Fibroblast of the aortic adventitia (primary cell): ENCODE data around the gene GLYR1. TPM values are rescaled to one million over a fixed set of nuclear protein-coding genes. Genes with fewer than 3 reads are reported as not detected.

Experiments
- DNase-seq: peaks from one replicate; pipeline ENCODE4 v3.0.0-alpha.2; 2010; ENCODE audit warnings: low read depth
- H3K4me3 ChIP-seq: 2 replicates; pipeline ENCODE4 v1.5.1; 2011; ENCODE audit warnings: low read depth, mild to moderate bottlenecking, control low read depth, low read length, moderate library complexity
- CTCF ChIP-seq: IDR thresholded peaks from 2 replicates; pipeline ENCODE4 v1.5.1; 2011; ENCODE audit warnings: mild to moderate bottlenecking, low read length, control low read depth, inconsistent platforms; ENCODE audit not compliant: insufficient read depth
- total RNA-seq: library from RNA; depleted of rRNA; stranded (reverse); fragments of >200 nt; gene quantifications from 2 replicates; pipeline ENCODE4 v1.2.3, GENCODE V29; 2012; ENCODE audit warnings: low replicate concordance

The GLYR1 gene
- total RNA-seq, 1 donor = 55.0 TPM

GRCh38 chr16:4891886-4892216 lies 44.8 kb upstream of the GLYR1 start:
- H3K4me3 ChIP-seq = no peak overlapping the region
- no peak for DNase-seq
- TF ChIP-seq CTCF = no peak

- no peak for TF ChIP-seq CTCF
- no peak overlapping the region for H3K4me3 ChIP-seq
- no peak for DNase-seq
These were observed 44.2 kb upstream of the GLYR1 start for GRCh38 chr16:4891097-4891885.

- no peak for DNase-seq
- TF ChIP-seq CTCF = no peak
- H3K4me3 ChIP-seq = no peak overlapping the region
These were observed 43.6 kb upstream of the GLYR1 start for GRCh38 chr16:4890686-4891085.

GRCh38 chr16:4890026-4890425 lies 42.9 kb upstream of the GLYR1 start:
- no peak overlapping the region for H3K4me3 ChIP-seq
- no peak for TF ChIP-seq CTCF
- no peak for DNase-seq

- no peak for TF ChIP-seq CTCF
- no peak for DNase-seq
- no peak overlapping the region for H3K4me3 ChIP-seq
These were observed 41.5 kb upstream of the GLYR1 start for GRCh38 chr16:4888428-4889135.

- TF ChIP-seq CTCF = no peak
- H3K4me3 ChIP-seq = no peak overlapping the region
- DNase-seq = no peak
These were observed 39.1 kb upstream of the GLYR1 start for GRCh38 chr16:4886151-4886550.
